IMR-90 (cell line): ENCODE measurements around the gene UBP1. TPM values are rescaled to one million over a fixed set of nuclear protein-coding genes. Genes with fewer than 3 reads are reported as not detected.

Source experiments
- ATAC-seq: fragments of 200-7000 bp; cut with Tn5 transposase; 2 replicates; pipeline ENCODE4 v1.9.1; 2020; ENCODE audit warnings: low read depth, mild to moderate bottlenecking, moderate library complexity
- BruUV-seq: library from RNA; stranded (reverse); fragments of 400-500 nt; replicated peaks from 2 replicates; lab custom pipeline; 2021; lab: Mats Ljungman, UMichigan
- CTCF ChIA-PET: fragments of 300-600 bp; formaldehyde crosslinking; extraction: SDS; loops from one replicate; lab custom pipeline; 2021; ENCODE audit warnings: antibody characterized with exemption; lab: Yijun Ruan, JAX
- POLR2A ChIA-PET: fragments of 300-600 bp; sonication (Branson Sonifier 250); formaldehyde crosslinking; loops from one replicate; lab custom pipeline; 2022; ENCODE audit warnings: antibody characterized with exemption; ENCODE audit not compliant: unreplicated experiment; lab: Charles Lee
- DNase-seq: peaks from one replicate; pipeline ENCODE4 v3.0.0; 2013
- H2AFZ ChIP-seq: replicated peaks from 2 replicates; pipeline ENCODE3; 2013; ENCODE audit warnings: low read length, mild to moderate bottlenecking; ENCODE audit not compliant: poor library complexity
- H2AK5ac ChIP-seq: 2 replicates; pipeline ENCODE4 v1.6.1; 2013; ENCODE audit warnings: low read depth, low read length, inconsistent platforms
- H2AK9ac ChIP-seq: replicated peaks from 2 replicates; pipeline ENCODE3; 2013; ENCODE audit warnings: mild to moderate bottlenecking, low read depth, low read length, moderate library complexity; ENCODE audit not compliant: poor library complexity
- H2BK120ac ChIP-seq: 2 replicates; pipeline ENCODE4 v1.6.1; 2013; ENCODE audit warnings: low read depth, low read length, inconsistent platforms
- H2BK15ac ChIP-seq: 3 replicates; pipeline ENCODE4 v1.6.1; 2013; ENCODE audit warnings: low read depth, low read length, inconsistent platforms
- H2BK20ac ChIP-seq: 2 replicates; pipeline ENCODE4 v1.6.1; 2013; ENCODE audit warnings: low read depth, mild to moderate bottlenecking, inconsistent platforms, low read length, moderate library complexity
- H2BK5ac ChIP-seq: 2 replicates; pipeline ENCODE4 v1.6.1; 2013; ENCODE audit warnings: mild to moderate bottlenecking, low read depth, low read length, inconsistent platforms; ENCODE audit not compliant: poor library complexity, severe bottlenecking
- H3K14ac ChIP-seq: replicated peaks from 2 replicates; pipeline ENCODE4 v1.6.1; 2013; ENCODE audit warnings: low read depth, low read length, inconsistent platforms
- H3K18ac ChIP-seq: 2 replicates; pipeline ENCODE4 v1.6.1; 2013; ENCODE audit warnings: low read depth, low read length, control low read depth
- H3K23ac ChIP-seq: 2 replicates; pipeline ENCODE4 v1.6.1; 2013; ENCODE audit warnings: low read depth, low read length, inconsistent platforms
- H3K27ac ChIP-seq: 2 replicates; pipeline ENCODE4 v1.5.1; 2013; ENCODE audit warnings: mild to moderate bottlenecking, control low read depth, low read length; ENCODE audit not compliant: insufficient read depth
- H3K27me3 ChIP-seq: 2 replicates; pipeline ENCODE4 v1.6.1; 2013; ENCODE audit warnings: low read length; ENCODE audit not compliant: control insufficient read depth, insufficient read depth
- H3K36me3 ChIP-seq: 2 replicates; pipeline ENCODE4 v1.6.1; 2013; ENCODE audit warnings: low read length, mixed read lengths; ENCODE audit not compliant: control insufficient read depth, insufficient read depth
- H3K4ac ChIP-seq: 2 replicates; pipeline ENCODE4 v1.6.1; 2013; ENCODE audit warnings: low read depth, low read length, inconsistent platforms
- H3K4me1 ChIP-seq: 2 replicates; pipeline ENCODE4 v1.6.1; 2013; ENCODE audit warnings: low read length, mixed read lengths; ENCODE audit not compliant: control insufficient read depth, insufficient read depth
- H3K4me2 ChIP-seq: 2 replicates; pipeline ENCODE4 v1.6.1; 2013; ENCODE audit warnings: low read depth, mild to moderate bottlenecking, control low read depth, low read length, moderate library complexity
- H3K4me3 ChIP-seq: 2 replicates; pipeline ENCODE4 v1.5.1; 2013; ENCODE audit warnings: low read depth, mild to moderate bottlenecking, control low read depth, low read length, moderate library complexity; ENCODE audit not compliant: insufficient read depth
- H3K56ac ChIP-seq: 2 replicates; pipeline ENCODE4 v1.6.1; 2013; ENCODE audit warnings: low read length, inconsistent platforms; ENCODE audit not compliant: insufficient read depth; ENCODE audit errors: extremely low read depth
- H3K79me1 ChIP-seq, 2 experiments: 2 replicates each; pipeline ENCODE4 v1.6.1; 2013; ENCODE audit warnings: low read length in 2 of 2, inconsistent platforms in 1 of 2, low read depth in 1 of 2
- H3K9ac ChIP-seq: 2 replicates; pipeline ENCODE4 v1.6.1; 2013; ENCODE audit warnings: low read depth, low read length, control low read depth
- H3K9me1 ChIP-seq: 2 replicates; pipeline ENCODE4 v1.6.1; 2013; ENCODE audit warnings: low read length, inconsistent platforms; ENCODE audit not compliant: insufficient read depth
- H3K9me3 ChIP-seq: 2 replicates; pipeline ENCODE4 v1.6.1; 2013; ENCODE audit warnings: low read length; ENCODE audit not compliant: control insufficient read depth, insufficient read depth
- H4K20me1 ChIP-seq: 2 replicates; pipeline ENCODE4 v1.6.1; 2013; ENCODE audit warnings: low read length, inconsistent platforms; ENCODE audit not compliant: insufficient read depth
- H4K5ac ChIP-seq: 2 replicates; pipeline ENCODE4 v1.6.1; 2013; ENCODE audit warnings: mild to moderate bottlenecking, low read depth, low read length, control low read depth
- H4K8ac ChIP-seq, 2 experiments: 2 replicates each; pipeline ENCODE4 v1.6.1; 2013; ENCODE audit warnings: low read depth in 2 of 2, low read length in 2 of 2, control low read depth in 1 of 2, inconsistent platforms in 1 of 2
- H4K91ac ChIP-seq: 2 replicates; pipeline ENCODE4 v1.6.1; 2013; ENCODE audit warnings: low read depth, low read length, inconsistent platforms; ENCODE audit not compliant: insufficient read depth
- BHLHE40 ChIP-seq: fragments of 150-350 bp; IDR thresholded peaks from 2 replicates; pipeline ENCODE4 v1.6.1; 2016; ENCODE audit warnings: mild to moderate bottlenecking, low read depth, low read length
- CHD1 ChIP-seq: IDR thresholded peaks from 2 replicates; pipeline ENCODE4 v1.6.1; 2012; ENCODE audit warnings: low read depth, low read length, improper control_type of control experiment
- MAFK ChIP-seq: IDR thresholded peaks from 2 replicates; pipeline ENCODE4 v1.6.1; 2012; ENCODE audit warnings: low read depth, low read length, improper control_type of control experiment
- MAZ ChIP-seq: IDR thresholded peaks from 2 replicates; pipeline ENCODE4 v1.6.1; 2012; ENCODE audit warnings: low read depth, mild to moderate bottlenecking, low read length, improper control_type of control experiment, moderate library complexity, borderline replicate concordance
- MXI1 ChIP-seq: IDR thresholded peaks from 2 replicates; pipeline ENCODE4 v1.6.1; 2012; ENCODE audit warnings: low read depth, mild to moderate bottlenecking, low read length, moderate library complexity, borderline replicate concordance
- POLR2A ChIP-seq: IDR thresholded peaks from 2 replicates; pipeline ENCODE4 v1.6.1; 2012; ENCODE audit warnings: mild to moderate bottlenecking, low read depth, low read length
- RAD21 ChIP-seq: IDR thresholded peaks from 2 replicates; pipeline ENCODE4 v1.6.1; 2012; ENCODE audit warnings: low read length, improper control_type of control experiment
- RFX5 ChIP-seq: IDR thresholded peaks from 2 replicates; pipeline ENCODE4 v1.8.0; 2012; ENCODE audit warnings: low read depth, mild to moderate bottlenecking, low read length, moderate library complexity
- USF2 ChIP-seq: fragments of 150-350 bp; IDR thresholded peaks from 2 replicates; pipeline ENCODE4 v1.6.1; 2017; ENCODE audit warnings: mild to moderate bottlenecking, antibody characterized with exemption, low read length, low read depth
- WGBS, 2 experiments: methylation state at CpG; one replicate each; pipeline versions ENCODE4 v1.1.5 to v1.1.7; 2013; ENCODE audit warnings: missing lambda C conversion rate in 2 of 2; ENCODE audit not compliant: insufficient read length in 1 of 2; ENCODE audit errors: extremely low coverage in 2 of 2; 5-methylcytosine and 5-hydroxymethylcytosine counted together
- dilution Hi-C: fragments of 300-500 bp; cut with HindIII; formaldehyde crosslinking; loops from one replicate; pipeline ENCODE4 v1.14.3; 2018; ENCODE audit warnings: low sequenced_read_pairs; ENCODE audit not compliant: unreplicated experiment
- in situ Hi-C: fragments of 300-500 bp; cut with MboI; formaldehyde crosslinking; loops from 3 replicates; pipeline ENCODE4 v1.14.3; 2019; ENCODE audit warnings: low sequenced_read_pairs, inconsistent platforms, mixed read lengths
- intact Hi-C: fragments of 100-400 bp; cut with micrococcal nuclease; formaldehyde crosslinking; loops from 2 replicates; pipeline ENCODE4 v1.10.0; 2022
- polyA plus RNA-seq, 3 experiments: library from polyadenylated mRNA; depleted of rRNA; stranded (reverse); fragments of >200 nt; gene quantifications; 2 replicates each; pipeline ENCODE4 v1.2.3, GENCODE V29; 2012; ENCODE audit warnings: low replicate concordance in 1 of 3
- total RNA-seq: library from RNA; depleted of rRNA; stranded (reverse); fragments of >200 nt; gene quantifications from 2 replicates; pipeline ENCODE4 v1.2.3, GENCODE V29; 2012
- TF ChIP-seq, protein P1 (sequence below): fragments of 150-350 bp; IDR thresholded peaks from 2 replicates; pipeline ENCODE4 v1.6.1; 2016; ENCODE audit warnings: low read depth, mild to moderate bottlenecking, low read length, moderate library complexity, borderline replicate concordance

UBP1 gene
- total and polyA plus RNA-seq, 2 of the 4 experiments (the other 2 are of a cell fraction), result 56.3 to 73.8 TPM

DNA sequence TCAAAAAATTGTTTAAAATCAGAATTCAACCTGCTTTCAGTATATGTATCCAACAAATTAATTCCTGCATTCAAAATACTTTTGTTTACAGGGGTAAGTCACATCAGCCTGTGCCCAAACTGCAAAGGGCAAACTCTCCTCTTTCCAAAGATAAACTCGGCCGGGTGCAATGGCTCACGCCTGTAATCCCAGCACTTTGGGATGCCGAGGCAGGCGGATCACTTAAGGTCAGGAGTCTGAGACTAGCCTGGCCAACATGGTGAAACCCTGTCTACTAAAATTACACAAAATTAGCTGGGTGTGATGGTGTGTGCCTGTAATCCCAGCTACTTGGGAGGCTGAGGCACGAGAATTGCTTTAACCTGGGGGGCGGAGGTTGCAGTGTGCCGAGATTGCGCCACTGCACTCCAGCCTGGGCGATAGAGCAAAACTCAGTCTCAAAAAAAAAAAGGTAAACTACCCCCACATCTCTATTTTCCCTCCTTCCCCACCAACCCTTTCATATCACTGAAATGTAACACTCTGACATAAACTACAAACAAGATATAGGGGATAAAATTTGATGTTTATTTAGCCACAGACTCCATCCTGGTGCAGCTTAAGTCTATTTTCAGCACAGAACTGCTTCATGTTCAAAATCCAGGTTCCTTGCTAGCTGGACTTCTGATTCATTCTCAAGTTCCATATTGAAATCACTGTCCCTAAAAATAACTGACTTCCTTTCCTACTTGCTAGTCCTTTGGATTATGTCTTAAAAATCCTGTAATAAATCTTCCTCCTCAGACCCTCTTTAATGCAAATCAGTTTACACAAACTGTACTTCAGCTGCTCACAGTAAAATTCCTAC lies 15.4 kb downstream of the UBP1 start:
- H4K20me1 ChIP-seq, result peaks cover 50% of the 10 kb centered on the region
- no peak overlapping the region for H2BK20ac ChIP-seq
- no peak overlapping the region for H2BK15ac ChIP-seq
- ChIA-PET POLR2A (no interaction called here), CTCF (no interaction called here)
- no peak overlapping the region for H3K4ac ChIP-seq
- no peak overlapping the region for H2BK120ac ChIP-seq
- DNase-seq (no peak), ATAC-seq (no peak)
- no peak overlapping the region for H2AK9ac ChIP-seq
- no peak overlapping the region for H2AK5ac ChIP-seq
- intact Hi-C loops (no loop called here), in situ Hi-C loops (no loop called here), dilution Hi-C loops (no loop called here)
- H4K8ac ChIP-seq, result no peak overlapping the region
- H4K5ac ChIP-seq, result no peak overlapping the region
- H3K27me3 ChIP-seq, result no peaks in the 10 kb centered on the region
- no peak overlapping the region for H2BK5ac ChIP-seq
- H3K27ac ChIP-seq, result no peak overlapping the region
- H3K4me3 ChIP-seq, result no peak overlapping the region
- WGBS, 2 experiments, result no CpG with 5 or more reads among the region's 10 CpGs
- H3K4me1 ChIP-seq, result peaks cover 6% of the 10 kb centered on the region; the same call in 1 of the 2 replicates
- no peak overlapping the region for H3K23ac ChIP-seq
- no peak overlapping the region for H3K56ac ChIP-seq
- H3K36me3 ChIP-seq, result peaks cover 16% of the 10 kb centered on the region
- no peaks in the 10 kb centered on the region for H3K9me3 ChIP-seq
- no peak overlapping the region for H3K14ac ChIP-seq
- no peak overlapping the region for H3K18ac ChIP-seq
- no peak overlapping the region for H2AFZ ChIP-seq
- no TSS peak for BruUV-seq
- TF ChIP-seq BHLHE40 (no peak), RAD21 (no peak), USF2 (no peak), POLR2A (no peak), CHD1 (no peak), MAZ (no peak), MXI1 (no peak), RFX5 (no peak), MAFK (no peak)
- TF ChIP-seq, protein P1, sequence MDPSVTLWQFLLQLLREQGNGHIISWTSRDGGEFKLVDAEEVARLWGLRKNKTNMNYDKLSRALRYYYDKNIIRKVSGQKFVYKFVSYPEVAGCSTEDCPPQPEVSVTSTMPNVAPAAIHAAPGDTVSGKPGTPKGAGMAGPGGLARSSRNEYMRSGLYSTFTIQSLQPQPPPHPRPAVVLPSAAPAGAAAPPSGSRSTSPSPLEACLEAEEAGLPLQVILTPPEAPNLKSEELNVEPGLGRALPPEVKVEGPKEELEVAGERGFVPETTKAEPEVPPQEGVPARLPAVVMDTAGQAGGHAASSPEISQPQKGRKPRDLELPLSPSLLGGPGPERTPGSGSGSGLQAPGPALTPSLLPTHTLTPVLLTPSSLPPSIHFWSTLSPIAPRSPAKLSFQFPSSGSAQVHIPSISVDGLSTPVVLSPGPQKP, result no peak
- no peak overlapping the region for H4K91ac ChIP-seq
- peaks cover 3% of the 10 kb centered on the region for H3K9me1 ChIP-seq
- peaks cover 10 to 69% of the 10 kb centered on the region in 2 experiments for H3K79me1 ChIP-seq
- H3K4me2 ChIP-seq, result no peak overlapping the region
- no peak overlapping the region for H3K9ac ChIP-seq
